HepG2 (cell line): ENCODE measurements around the gene PRKN.
A peak's percentile ranks its signal among the peaks of the same experiment; 100 is the strongest.

Experiments
- BHLHE40 ChIP-seq: IDR thresholded peaks from 2 replicates; pipeline ENCODE4 v1.6.1; 2011; ENCODE audit warnings: low read length, improper control_type of control experiment
- CTCF ChIP-seq: sonication (generic); formaldehyde crosslinking; IDR thresholded peaks from 2 replicates; pipeline ENCODE4 v1.5.0; 2020; ENCODE audit warnings: mild to moderate bottlenecking, missing genetic modification reagents, moderate library complexity
- GATAD2A ChIP-seq: IDR thresholded peaks from 2 replicates; pipeline ENCODE4 v1.6.1; 2016
- PRDM10 ChIP-seq: sonication (generic); formaldehyde crosslinking; IDR thresholded peaks from 2 replicates; pipeline ENCODE4 v1.4.0; 2020; ENCODE audit warnings: low read depth, missing genetic modification reagents
- SIN3A ChIP-seq: IDR thresholded peaks from 2 replicates; pipeline ENCODE4 v1.6.1; 2011; ENCODE audit warnings: low read depth, mild to moderate bottlenecking, control low read depth, low read length, borderline replicate concordance
- TCF7L2 ChIP-seq: IDR thresholded peaks from 2 replicates; pipeline ENCODE4 v1.6.1; 2011; ENCODE audit warnings: mild to moderate bottlenecking, low read depth, low read length, moderate library complexity
- ZBTB7A ChIP-seq: sonication (generic); formaldehyde crosslinking; IDR thresholded peaks from 2 replicates; pipeline ENCODE4 v1.8.0; 2022; ENCODE audit warnings: mild to moderate bottlenecking, missing genetic modification reagents
- ZZZ3 ChIP-seq: sonication (generic); formaldehyde crosslinking; IDR thresholded peaks from 2 replicates; pipeline ENCODE4 v1.4.0; 2020; ENCODE audit warnings: missing genetic modification reagents, mild to moderate bottlenecking, borderline replicate concordance
- TF ChIP-seq, protein P1 (sequence below): sonication (generic); formaldehyde crosslinking; IDR thresholded peaks from 2 replicates; pipeline ENCODE4 v1.4.0; 2020; ENCODE audit warnings: mild to moderate bottlenecking, missing genetic modification reagents
- TF ChIP-seq, protein P2 (sequence below): IDR thresholded peaks from 2 replicates; pipeline ENCODE4 v1.6.1; 2016; ENCODE audit warnings: missing compliant biosample characterization, missing genetic modification reagents, borderline replicate concordance

GRCh38 chr6:162099685-162100084, 627.9 kb downstream of the PRKN start:
- TF ChIP-seq SIN3A (no peak), GATAD2A (0 out of 2 replicates have a peak, but pooled peaks have one; percentile 27), TCF7L2 (no peak), CTCF (CRISPR knock-in tag) (no peak), ZZZ3 (CRISPR knock-in tag) (no peak), PRDM10 (CRISPR knock-in tag) (no peak), ZBTB7A (CRISPR knock-in tag) (no peak), BHLHE40 (no peak)
- TF ChIP-seq, protein P1, sequence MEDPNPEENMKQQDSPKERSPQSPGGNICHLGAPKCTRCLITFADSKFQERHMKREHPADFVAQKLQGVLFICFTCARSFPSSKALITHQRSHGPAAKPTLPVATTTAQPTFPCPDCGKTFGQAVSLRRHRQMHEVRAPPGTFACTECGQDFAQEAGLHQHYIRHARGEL (CRISPR knock-in tag), result no peak
- TF ChIP-seq, protein P2, sequence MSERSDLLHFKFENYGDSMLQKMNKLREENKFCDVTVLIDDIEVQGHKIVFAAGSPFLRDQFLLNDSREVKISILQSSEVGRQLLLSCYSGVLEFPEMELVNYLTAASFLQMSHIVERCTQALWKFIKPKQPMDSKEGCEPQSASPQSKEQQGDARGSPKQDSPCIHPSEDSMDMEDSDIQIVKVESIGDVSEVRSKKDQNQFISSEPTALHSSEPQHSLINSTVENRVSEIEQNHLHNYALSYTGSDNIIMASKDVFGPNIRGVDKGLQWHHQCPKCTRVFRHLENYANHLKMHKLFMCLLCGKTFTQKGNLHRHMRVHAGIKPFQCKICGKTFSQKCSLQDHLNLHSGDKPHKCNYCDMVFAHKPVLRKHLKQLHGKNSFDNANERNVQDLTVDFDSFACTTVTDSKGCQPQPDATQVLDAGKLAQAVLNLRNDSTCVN (CRISPR knock-in tag), result no peak
